SK-N-SH treated with all-trans-retinoic acid at 6 μM for 48 hours (cell line): Measurements from ENCODE around the gene HINT1.

Source experiments
- ESRRG ChIP-seq: fragments of 250-450 bp; sonication (Bioruptor Pico); IDR thresholded peaks from 2 replicates; pipeline ENCODE4 v1.6.1; 2021; ENCODE audit warnings: mild to moderate bottlenecking
- GLIS3 ChIP-seq: fragments of 250-450 bp; sonication (Bioruptor Pico); IDR thresholded peaks from 2 replicates; pipeline ENCODE4 v1.5.0; 2020; ENCODE audit warnings: mild to moderate bottlenecking, moderate library complexity
- RARB ChIP-seq: fragments of 250-450 bp; sonication (Bioruptor Pico); IDR thresholded peaks from 2 replicates; pipeline ENCODE4 v1.8.0; 2021; ENCODE audit warnings: mild to moderate bottlenecking, moderate library complexity

HINT1 gene

DNA sequence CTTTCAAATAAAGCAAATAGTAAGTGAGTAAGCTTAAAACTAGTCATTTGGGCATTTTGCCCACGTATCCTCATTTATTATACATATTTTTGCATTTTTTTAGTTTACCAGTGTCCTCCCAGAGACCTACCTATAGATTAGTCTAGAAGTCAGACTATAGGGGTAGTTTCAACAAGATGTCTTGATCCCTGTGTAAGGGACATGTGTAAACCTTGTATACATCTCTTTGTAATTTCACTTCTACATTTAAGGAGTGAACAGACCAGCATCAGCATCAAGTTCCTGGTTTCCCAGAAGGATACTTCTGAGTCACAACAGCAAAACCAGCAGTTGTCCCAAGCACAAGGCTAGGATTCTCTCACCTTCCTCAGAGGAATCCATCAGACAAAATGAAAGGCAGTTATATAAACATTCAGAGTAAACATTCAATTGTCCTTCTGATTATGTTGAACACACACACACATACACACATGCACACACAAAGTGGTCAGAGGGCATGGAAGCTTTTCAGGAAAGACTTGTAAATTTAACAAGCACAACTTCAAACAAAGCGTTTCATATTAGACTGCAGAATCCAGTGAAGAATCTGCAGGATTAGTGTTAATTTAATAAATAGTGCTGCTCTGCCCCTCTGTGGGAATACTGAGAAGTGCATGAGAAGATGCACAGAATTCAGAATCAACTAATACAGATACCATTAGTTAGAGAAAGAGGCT lies 55.4 kb downstream of the HINT1 start (continued):
- no peak for TF ChIP-seq GLIS3
- TF ChIP-seq RARB (CRISPR knock-in tag) = no peak
- no peak for TF ChIP-seq ESRRG
